Measurements from ENCODE around the gene C19orf85.
A peak's percentile ranks its signal among the peaks of the same experiment; 100 is the strongest.
"Not testable (repeated sequence)": the region's sequence is repeated elsewhere in the genome, so short reads cannot be mapped to it uniquely, and the experiment has no call there.

Gene C19orf85

DNA sequence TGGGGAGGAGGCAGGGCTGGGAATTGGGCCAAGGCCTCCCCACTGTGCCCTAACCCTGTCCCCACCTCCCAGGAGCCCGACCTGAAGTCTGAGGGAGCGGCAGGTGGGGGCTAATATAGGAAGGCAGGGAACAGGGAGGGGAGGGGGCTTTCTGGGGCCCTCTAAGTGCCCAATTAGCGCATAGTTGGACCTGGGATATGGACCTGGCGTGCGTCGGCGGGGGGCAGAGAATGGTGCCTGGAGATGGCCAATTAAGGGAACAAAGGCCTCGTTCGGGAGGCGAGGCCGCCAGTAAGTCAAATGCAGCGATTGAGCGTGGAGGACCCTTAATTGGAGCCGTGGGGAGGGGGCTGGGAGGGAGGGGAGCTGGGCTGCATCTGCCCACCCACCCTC, at the start of gene C19orf85:
C19orf85 (minus strand) TSS at position 90 of the 393 bp plus-strand sequence. CDS start 197 bp downstream, outside the sequence.
- no peak for DNase-seq (ENCODE audit: low spot score)

DNA sequence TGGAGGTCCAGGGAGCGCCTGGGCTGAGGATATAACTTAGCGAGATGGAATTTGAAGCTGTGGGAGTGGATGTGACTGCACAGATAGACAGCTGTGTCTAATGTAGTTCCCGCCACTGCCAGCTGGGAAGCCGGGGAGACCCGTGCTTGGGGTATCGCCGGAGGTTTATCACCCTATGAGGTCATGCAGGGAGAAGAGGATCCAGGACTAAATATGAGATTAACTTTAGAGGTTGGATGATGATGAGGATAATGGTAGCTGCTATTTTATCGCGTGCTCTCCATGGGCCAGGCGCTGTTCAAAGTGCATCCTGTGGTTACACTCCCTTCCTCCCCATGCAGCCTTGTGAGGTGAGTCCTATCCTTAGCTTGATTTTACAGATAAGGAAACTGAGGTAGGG, 43.6 kb upstream of the C19orf85 start:
- no peak for DNase-seq (ENCODE audit: low spot score)

- DNase-seq (ENCODE audit: low spot score), result no peak
Observed at GRCh38 chr19:55504981-55505380, 40.4 kb upstream of the C19orf85 start.

- DNase-seq (ENCODE audit: low spot score), result no peak
Observed at GRCh38 chr19:55504252-55504603, 39.7 kb upstream of the C19orf85 start.

DNA sequence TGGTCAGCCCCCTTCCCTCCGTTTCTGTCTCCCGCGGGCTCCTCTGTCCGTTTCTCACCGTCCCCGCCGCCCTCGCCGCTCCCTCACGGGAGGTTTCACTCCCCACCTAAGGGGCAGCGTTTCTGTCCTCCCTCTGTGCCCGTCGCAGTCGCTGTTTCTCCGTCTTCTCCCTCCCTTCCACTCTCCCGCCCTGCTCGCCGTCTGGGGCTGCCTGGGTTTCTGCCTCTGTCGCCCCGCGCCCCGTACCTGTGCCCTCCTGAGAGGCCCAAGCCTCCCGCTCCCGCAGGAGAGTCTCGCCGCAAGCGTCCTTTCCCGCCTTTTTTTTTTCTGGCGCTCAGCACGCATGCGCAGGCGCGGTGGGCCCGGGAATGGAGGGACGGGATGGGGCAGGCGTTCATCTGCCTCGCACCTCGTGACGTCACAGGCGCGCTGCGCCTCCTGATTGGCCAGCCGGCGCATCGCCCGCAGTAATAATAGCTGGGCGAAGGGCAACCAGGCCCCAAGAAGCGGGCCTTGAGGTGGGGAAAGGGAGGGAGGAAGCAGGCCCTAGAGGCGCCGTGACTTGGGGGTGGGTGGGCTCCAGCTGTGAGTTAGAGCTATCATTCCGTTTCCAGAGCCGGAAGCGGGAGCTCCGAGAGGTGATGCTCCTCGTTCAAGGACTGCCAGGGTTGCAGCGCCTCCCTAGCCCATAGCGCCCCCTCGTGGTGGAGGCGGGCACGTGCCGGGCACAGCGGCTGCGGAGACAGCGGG, 39.1 kb upstream of the C19orf85 start:
- peak; percentile 98 for DNase-seq (ENCODE audit: low spot score)

- DNase-seq (ENCODE audit: low spot score), result no peak
Observed at GRCh38 chr19:55503157-55503501, 38.6 kb upstream of the C19orf85 start.

- no peak for DNase-seq (ENCODE audit: low spot score)
Observed at GRCh38 chr19:55502197-55502952, 37.8 kb upstream of the C19orf85 start.

DNA sequence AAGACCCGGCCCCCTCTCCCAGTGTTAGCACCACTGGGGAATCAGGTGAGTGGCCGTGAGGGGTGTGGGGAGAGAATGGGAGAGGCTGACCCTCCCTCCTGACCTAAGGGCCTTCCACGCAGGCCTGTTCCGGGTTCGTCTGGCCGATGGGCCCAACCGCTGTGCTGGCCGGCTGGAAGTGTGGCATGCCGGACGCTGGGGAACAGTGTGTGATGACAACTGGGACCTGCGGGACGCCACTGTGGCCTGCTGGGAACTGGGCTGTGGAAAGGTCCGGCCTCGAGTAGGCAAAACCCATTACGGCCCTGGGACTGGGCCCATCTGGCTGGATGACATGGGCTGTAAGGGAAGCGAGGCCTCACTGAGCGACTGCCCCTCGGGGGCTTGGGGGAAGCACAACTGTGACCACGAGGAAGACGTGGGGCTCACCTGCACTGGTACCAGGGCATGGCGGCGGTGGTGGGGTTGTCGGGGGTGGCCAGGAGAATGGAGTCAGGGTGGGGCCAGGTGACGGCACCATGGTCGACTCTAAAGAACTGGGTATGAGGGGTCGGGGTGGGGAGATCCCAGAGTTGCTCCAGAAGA, 35.9 kb upstream of the C19orf85 start:
- no peak for DNase-seq (ENCODE audit: low spot score)

DNA sequence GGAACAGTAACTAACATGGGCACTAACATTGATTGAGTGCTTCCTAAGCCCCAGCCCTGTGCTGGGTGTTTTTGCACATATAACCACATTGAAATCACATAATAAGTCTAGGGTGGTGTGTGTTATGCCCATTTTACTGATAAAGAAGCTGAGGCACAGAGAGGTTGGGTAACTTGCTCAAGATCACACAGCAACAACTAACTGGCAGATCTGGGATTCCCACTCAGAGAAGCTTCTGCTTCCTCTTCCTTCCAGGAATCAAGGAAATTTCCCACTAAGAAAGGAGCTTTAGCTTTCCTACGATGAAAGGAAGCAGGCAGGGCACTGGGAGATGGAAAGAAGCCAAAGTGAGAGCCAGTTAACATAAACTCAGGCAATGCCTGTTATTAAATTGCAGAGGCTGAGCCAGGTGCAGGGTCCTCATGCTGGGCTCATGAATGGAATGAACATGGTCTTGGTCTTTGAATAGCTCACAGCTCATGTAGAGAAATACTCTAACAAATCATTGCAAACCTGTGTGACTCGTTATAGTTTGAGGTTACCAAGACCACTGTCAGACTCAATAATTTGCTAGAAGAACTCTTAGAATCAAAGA, 33.8 kb upstream of the C19orf85 start:
- no peak for DNase-seq (ENCODE audit: low spot score)

DNA sequence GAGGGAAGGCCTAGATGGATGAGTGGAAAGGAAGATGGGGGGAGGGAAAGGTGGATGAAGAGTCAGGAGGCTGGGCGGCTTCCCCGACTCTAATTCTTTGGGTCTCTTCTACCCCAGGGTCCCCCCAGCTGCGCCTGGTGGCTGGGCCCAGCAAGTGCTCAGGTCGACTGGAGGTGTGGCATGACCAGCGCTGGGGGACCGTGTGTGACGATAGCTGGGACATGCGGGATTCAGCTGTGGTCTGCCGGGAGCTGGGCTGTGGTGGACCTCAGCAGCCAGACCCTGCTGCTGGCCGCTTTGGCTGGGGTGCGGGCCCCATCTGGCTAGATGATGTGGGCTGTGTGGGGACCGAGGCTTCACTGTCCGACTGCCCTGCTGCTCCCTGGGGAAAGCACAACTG, 33.2 kb upstream of the C19orf85 start:
- DNase-seq (ENCODE audit: low spot score), result no peak

GRCh38 chr19:55496820-55497219, 32.3 kb upstream of the C19orf85 start:
- DNase-seq (ENCODE audit: low spot score), result not testable (repeated sequence)

DNA sequence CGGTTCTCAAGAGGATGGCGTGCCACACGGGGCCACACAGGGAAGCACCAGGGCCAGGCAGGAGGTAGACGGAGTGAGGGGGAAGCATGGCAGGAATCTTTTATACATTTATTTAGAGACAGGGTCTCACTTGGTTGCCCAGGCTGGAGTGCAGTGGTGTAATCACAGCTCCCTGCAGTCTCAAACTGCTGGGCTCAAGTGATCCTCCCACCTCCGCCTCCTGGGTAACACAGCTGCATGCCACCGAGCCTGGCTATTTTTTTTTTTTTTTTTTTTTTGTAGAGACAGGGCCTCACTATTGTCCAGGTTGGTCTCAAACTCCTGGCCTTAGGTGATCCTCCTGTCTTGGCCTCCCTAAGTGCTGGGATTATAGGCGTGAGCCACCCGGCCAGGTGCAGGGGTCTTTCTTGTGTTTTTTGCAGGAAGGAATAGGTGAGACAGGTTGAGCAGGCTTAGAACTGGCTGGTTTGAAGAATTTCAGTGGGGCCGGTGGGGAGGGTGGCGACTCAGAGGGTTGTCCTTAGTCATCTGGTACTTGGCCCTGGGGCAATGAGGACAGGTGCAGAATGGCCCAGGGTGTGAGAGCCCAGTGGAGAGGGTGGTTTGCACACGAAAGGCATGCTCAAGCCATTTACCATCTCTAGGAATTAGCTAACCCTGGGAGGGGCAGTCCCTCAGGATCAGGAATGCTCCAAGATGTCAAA, 31.2 kb upstream of the C19orf85 start:
- no peak for DNase-seq (ENCODE audit: low spot score)

- no peak for DNase-seq (ENCODE audit: low spot score)
Observed at GRCh38 chr19:55494172-55494761, 29.7 kb upstream of the C19orf85 start.

- no peak for DNase-seq (ENCODE audit: low spot score)
Observed at GRCh38 chr19:55493645-55494171, 29.2 kb upstream of the C19orf85 start.

- no peak for DNase-seq (ENCODE audit: low spot score)
Observed at GRCh38 chr19:55493052-55493644, 28.6 kb upstream of the C19orf85 start.

DNA sequence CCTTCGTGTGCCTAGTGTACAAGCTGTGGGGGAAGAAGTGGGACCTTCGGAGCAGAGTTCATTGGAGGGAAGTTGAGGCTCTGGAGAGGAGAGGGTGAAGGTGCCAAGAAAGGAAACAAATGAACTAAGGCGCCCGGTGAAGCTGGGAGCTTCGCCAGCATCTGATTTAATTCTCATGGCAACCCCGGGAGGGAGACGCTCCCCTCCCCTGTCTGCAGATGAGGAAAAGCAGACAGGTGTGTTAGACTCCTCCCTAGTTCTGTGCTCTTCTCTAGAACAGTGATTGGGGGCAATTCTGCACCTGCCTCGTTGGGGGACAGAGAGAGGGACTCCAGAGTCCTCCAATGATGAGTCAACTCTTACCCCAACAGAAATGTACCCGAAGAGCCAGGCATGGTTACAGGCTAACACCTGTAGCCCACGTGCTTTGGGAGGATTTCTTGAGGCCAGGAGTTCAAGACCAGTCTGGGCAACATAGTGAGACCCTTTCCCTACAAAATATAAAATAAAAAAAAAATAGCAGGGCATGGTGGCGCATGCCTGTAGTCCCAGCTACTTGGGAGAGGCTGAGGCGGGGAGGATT, 27.9 kb upstream of the C19orf85 start:
- no peak for DNase-seq (ENCODE audit: low spot score)

DNA sequence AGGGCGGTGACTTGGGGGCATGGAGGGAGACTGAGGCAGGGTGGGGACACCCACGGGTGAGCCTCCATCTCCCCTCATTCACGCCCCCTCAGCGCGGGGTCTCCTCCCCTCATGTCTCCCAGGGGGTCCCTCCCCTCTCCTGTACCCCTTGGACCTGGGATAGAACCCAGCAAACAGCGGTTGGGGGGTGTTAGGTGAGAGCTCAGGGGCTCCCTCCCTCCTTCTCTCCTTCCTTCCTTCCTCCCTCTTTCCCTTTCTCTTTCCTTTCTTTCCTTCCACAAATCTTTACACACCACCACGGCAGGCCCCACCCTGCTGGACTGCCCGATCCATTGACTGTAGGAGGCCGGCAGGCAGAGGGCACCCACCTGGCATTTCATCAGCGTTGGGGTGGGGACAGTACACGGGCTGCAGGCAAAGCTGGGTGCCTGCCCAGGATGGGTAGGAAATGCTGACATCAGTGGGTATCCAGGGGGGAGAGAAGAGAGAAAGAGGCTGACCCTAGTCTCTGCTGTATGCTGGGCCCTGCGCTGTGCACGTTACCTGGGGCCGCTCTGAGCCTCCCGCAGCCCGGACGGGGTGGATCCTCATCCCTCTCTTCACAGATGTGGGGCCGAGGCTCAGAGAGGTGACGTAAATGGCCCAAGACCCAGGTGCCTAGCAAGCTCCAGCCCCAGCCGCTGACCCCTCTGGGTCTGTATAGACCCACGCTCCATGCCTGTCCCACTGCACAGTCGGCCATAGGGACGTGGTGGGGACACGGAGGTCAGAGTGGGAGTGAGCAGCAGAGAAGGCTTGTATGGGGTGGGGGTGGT, 27.2 kb upstream of the C19orf85 start:
- no peak for DNase-seq (ENCODE audit: low spot score)

GRCh38 chr19:55490478-55491432, 26.2 kb upstream of the C19orf85 start:
- no peak for DNase-seq (ENCODE audit: low spot score)

Data from germinal center (tissue), 1 donor.